SIG-M5 treated with dmso at 0.1 percent for 504 hours (cell line): ENCODE measurements around the gene LRRC42.

Experiments
- DNase-seq: peaks from one replicate; lab custom pipeline; 2025; ENCODE audit not compliant: unreplicated experiment; lab: John Stamatoyannopoulos, UW

Gene LRRC42

GRCh38 chr1:53946252-53947171, at the start of gene LRRC42:
Gene LRRC42 (plus strand): TSS chr1:53946350. CDS start chr1:53952000, 5,650 bp downstream.
- peak; percentile 63 for DNase-seq

GRCh38 chr1:53896635-53897229, 49.4 kb upstream of the LRRC42 start:
- DNase-seq = no peak

- no peak for DNase-seq
These were observed 46.9 kb upstream of the LRRC42 start for GRCh38 chr1:53899206-53899628.

GRCh38 chr1:53899708-53900107, 46.4 kb upstream of the LRRC42 start:
- DNase-seq = no peak

- DNase-seq = no peak
These were observed 43.7 kb upstream of the LRRC42 start for GRCh38 chr1:53902235-53903138.

- no peak for DNase-seq
These were observed 40.6 kb upstream of the LRRC42 start for GRCh38 chr1:53905509-53905908.

GRCh38 chr1:53906121-53906520, 40.0 kb upstream of the LRRC42 start:
- DNase-seq = no peak

- DNase-seq = no peak
These were observed 36.2 kb upstream of the LRRC42 start for GRCh38 chr1:53909946-53910345.

GRCh38 chr1:53911442-53911841, 34.7 kb upstream of the LRRC42 start:
- DNase-seq = no peak

GRCh38 chr1:53913352-53914033, 32.7 kb upstream of the LRRC42 start:
- DNase-seq = no peak

- DNase-seq = no peak
These were observed 27.8 kb upstream of the LRRC42 start for GRCh38 chr1:53918343-53918742.

GRCh38 chr1:53919675-53920066, 26.5 kb upstream of the LRRC42 start:
- no peak for DNase-seq

- no peak for DNase-seq
These were observed 18.7 kb upstream of the LRRC42 start for GRCh38 chr1:53927376-53927881.

GRCh38 chr1:53929246-53929960, 16.7 kb upstream of the LRRC42 start:
- DNase-seq = no peak

- no peak for DNase-seq
These were observed 15.2 kb upstream of the LRRC42 start for GRCh38 chr1:53930932-53931331.

- no peak for DNase-seq
These were observed 14.6 kb upstream of the LRRC42 start for GRCh38 chr1:53931523-53931922.

- DNase-seq = no peak
These were observed 11.9 kb upstream of the LRRC42 start for GRCh38 chr1:53934170-53934765.

GRCh38 chr1:53936430-53936829, 9.7 kb upstream of the LRRC42 start:
- DNase-seq = no peak

- no peak for DNase-seq
These were observed 7.9 kb upstream of the LRRC42 start for GRCh38 chr1:53938136-53938830.
